ENCODE measurements around the gene TMEM50A. TPM values are rescaled to one million over a fixed set of nuclear protein-coding genes. Genes with fewer than 3 reads are reported as not detected.
"Not testable (repeated sequence)": the region's sequence is repeated elsewhere in the genome, so short reads cannot be mapped to it uniquely, and the experiment has no call there.

Gene TMEM50A
- total RNA-seq, 3 donors from 2014 or later: 81.6 to 117 (median 97.0) TPM

- intact Hi-C loops (cut with DNase I; ENCODE audit: low total_unique reads); DNase-seq (ENCODE audit: low spot score in 2 of 2); H3K4me3 ChIP-seq; H3K9me3 ChIP-seq; H3K27me3 ChIP-seq; H3K36me3 ChIP-seq; H3K4me1 ChIP-seq; H3K27ac ChIP-seq: not testable (repeated sequence)
Observed at GRCh38 chr1:25389721-25390120, 51.6 kb downstream of the TMEM50A start.

GRCh38 chr1:25392841-25393240 lies 54.7 kb downstream of the TMEM50A start:
- H3K36me3 ChIP-seq: no peaks in the 10 kb centered on the region
- intact Hi-C loops (cut with DNase I; ENCODE audit: low total_unique reads): no loop called here
- no peak for DNase-seq (ENCODE audit: low spot score in 2 of 2)
- no peak for TF ChIP-seq POLR2AphosphoS5 (IDR thresholded peaks at IDR 0.05)
- TF ChIP-seq POLR2A (IDR thresholded peaks at IDR 0.05): no peak
- TF ChIP-seq, protein P1, sequence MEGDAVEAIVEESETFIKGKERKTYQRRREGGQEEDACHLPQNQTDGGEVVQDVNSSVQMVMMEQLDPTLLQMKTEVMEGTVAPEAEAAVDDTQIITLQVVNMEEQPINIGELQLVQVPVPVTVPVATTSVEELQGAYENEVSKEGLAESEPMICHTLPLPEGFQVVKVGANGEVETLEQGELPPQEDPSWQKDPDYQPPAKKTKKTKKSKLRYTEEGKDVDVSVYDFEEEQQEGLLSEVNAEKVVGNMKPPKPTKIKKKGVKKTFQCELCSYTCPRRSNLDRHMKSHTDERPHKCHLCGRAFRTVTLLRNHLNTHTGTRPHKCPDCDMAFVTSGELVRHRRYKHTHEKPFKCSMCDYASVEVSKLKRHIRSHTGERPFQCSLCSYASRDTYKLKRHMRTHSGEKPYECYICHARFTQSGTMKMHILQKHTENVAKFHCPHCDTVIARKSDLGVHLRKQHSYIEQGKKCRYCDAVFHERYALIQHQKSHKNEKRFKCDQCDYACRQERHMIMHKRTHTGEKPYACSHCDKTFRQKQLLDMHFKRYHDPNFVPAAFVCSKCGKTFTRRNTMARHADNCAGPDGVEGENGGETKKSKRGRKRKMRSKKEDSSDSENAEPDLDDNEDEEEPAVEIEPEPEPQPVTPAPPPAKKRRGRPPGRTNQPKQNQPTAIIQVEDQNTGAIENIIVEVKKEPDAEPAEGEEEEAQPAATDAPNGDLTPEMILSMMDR (IDR thresholded peaks at IDR 0.05): no peak
- no peaks in the 10 kb centered on the region for H3K4me1 ChIP-seq
- H3K27ac ChIP-seq: no peak overlapping the region
- no peak overlapping the region for H3K4me3 ChIP-seq
- no peaks in the 10 kb centered on the region for H3K27me3 ChIP-seq
- no peaks in the 10 kb centered on the region for H3K9me3 ChIP-seq

DNA sequence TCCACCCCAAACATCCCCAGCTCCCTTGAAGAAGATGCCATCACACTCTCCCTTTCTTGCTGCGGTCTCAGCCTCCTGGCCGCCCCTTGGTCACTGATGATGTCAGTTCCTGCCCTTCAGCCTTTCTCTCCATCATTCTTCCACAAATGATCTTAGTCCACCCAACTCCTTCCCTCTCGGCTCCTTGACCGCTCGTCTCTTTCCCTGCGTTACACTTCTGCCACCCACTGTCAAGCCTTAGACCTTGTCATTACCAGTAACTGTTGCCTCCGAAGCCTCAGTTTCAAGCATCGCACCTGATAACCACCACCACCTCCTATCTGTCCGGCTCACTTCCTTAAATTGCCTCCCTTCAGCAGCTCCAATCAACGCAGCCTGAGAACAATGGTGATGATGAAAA lies 59.4 kb downstream of the TMEM50A start:
- H3K4me3 ChIP-seq; H3K9me3 ChIP-seq; H3K36me3 ChIP-seq; H3K27me3 ChIP-seq; DNase-seq (ENCODE audit: low spot score in 2 of 2); H3K27ac ChIP-seq; intact Hi-C loops (cut with DNase I; ENCODE audit: low total_unique reads); H3K4me1 ChIP-seq: not testable (repeated sequence)

GRCh38 chr1:25398079-25398478 lies 59.9 kb downstream of the TMEM50A start:
- H3K27ac ChIP-seq; H3K4me3 ChIP-seq; H3K9me3 ChIP-seq; DNase-seq (ENCODE audit: low spot score in 2 of 2); H3K27me3 ChIP-seq; H3K36me3 ChIP-seq; intact Hi-C loops (cut with DNase I; ENCODE audit: low total_unique reads); H3K4me1 ChIP-seq: not testable (repeated sequence)

- H3K27ac ChIP-seq; DNase-seq (ENCODE audit: low spot score in 2 of 2); H3K4me1 ChIP-seq; H3K9me3 ChIP-seq; intact Hi-C loops (cut with DNase I; ENCODE audit: low total_unique reads); H3K27me3 ChIP-seq; H3K4me3 ChIP-seq; H3K36me3 ChIP-seq: not testable (repeated sequence)
Observed at GRCh38 chr1:25402947-25403803, 65.0 kb downstream of the TMEM50A start.

GRCh38 chr1:25405731-25406305 lies 67.7 kb downstream of the TMEM50A start:
- H3K4me1 ChIP-seq; H3K9me3 ChIP-seq; DNase-seq (ENCODE audit: low spot score in 2 of 2); H3K27ac ChIP-seq; H3K27me3 ChIP-seq; intact Hi-C loops (cut with DNase I; ENCODE audit: low total_unique reads); H3K36me3 ChIP-seq; H3K4me3 ChIP-seq: not testable (repeated sequence)

DNA sequence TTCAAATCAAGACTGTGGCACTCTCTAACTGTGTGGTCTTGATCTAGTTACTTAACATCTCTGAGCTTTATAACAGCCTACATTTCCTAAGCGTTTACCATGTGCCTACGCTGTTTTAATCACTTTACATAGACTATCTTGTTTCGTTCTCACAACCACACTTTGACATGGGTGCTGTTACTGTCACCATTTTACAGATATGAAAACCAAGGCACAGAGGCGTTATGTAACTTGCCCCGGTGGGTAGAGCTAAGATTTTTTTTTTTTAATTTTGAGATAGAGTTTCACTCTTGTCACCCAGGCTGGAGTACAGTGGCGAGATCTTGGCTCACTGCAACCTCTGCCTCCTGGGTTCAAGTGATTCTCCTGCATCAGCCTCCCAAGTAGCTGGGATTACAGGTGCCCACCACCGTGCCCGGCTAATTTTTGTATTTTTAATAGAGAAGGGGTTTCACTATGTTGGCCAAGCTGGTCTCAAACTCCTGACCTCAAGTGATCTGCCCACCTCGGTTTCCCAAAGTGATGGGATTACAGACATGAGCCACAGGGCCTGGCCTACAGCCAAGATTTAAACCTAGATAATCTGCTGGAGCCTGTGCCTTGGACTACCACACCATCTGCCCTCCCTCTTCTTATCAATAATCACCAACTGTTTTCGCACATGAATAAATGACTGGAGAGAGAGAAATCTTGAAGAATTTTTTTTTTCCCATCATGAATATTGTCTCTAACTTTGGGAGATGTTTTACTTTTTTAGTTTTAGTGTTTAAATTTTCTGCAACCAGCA lies 71.7 kb downstream of the TMEM50A start:
- H3K4me3 ChIP-seq; H3K9me3 ChIP-seq; H3K4me1 ChIP-seq; H3K36me3 ChIP-seq; H3K27me3 ChIP-seq; intact Hi-C loops (cut with DNase I; ENCODE audit: low total_unique reads); DNase-seq (ENCODE audit: low spot score in 2 of 2); H3K27ac ChIP-seq: not testable (repeated sequence)

Other genes with a start within 250 kb of the TMEM50A start
- gene SYF2, start 105.8 kb upstream of the TMEM50A start, total RNA-seq: 10 to 100 TPM; 61.3 to 85.0 (median 83.6) TPM
- 100 to 1,000 TPM; 155 to 215 (median 164) TPM for gene RSRP1, start 90.9 kb upstream of the TMEM50A start, total RNA-seq
- gene RHD, start 65.8 kb upstream of the TMEM50A start, total RNA-seq: not detected
- gene RHCE, start 82.5 kb downstream of the TMEM50A start, total RNA-seq: under 1 TPM in 2 of 3 donors, not detected in 1; 0.32 to 0.66 TPM
- gene MACO1, start 92.6 kb downstream of the TMEM50A start, total RNA-seq: 10 to 100 TPM; 15.0 to 24.0 (median 17.7) TPM
- gene LDLRAP1, start 205.3 kb downstream of the TMEM50A start, total RNA-seq: 10 to 100 TPM; 10.7 to 17.0 (median 16.5) TPM